Activated naive CD4-positive, alpha-beta T cell treated with anti-CD3 and anti-CD28 coated beads for 36 hours (primary cell): ENCODE measurements around the gene TEP1. TPM values are rescaled to one million over a fixed set of nuclear protein-coding genes. Genes with fewer than 3 reads are reported as not detected.
"Not testable (repeated sequence)": the region's sequence is repeated elsewhere in the genome, so short reads cannot be mapped to it uniquely, and the experiment has no call there.

Experiments
- CTCF ChIA-PET: fragments of 350-600 bp; sonication (Branson Sonifier 250); formaldehyde crosslinking; loops from one replicate; lab custom pipeline; 2021; ENCODE audit warnings: antibody characterized with exemption; lab: Charles Lee
- DNase-seq: peaks from one replicate; pipeline ENCODE4 v3.0.0-alpha.2; 2020
- H3K27ac Mint-ChIP-seq: one replicate; pipeline ENCODE4 v1.8.0; 2021; ENCODE audit warnings: mild to moderate bottlenecking, mixed read lengths
- H3K27me3 Mint-ChIP-seq: one replicate; pipeline ENCODE4 v1.8.0; 2021; ENCODE audit warnings: low read depth, mixed read lengths
- H3K36me3 Mint-ChIP-seq: one replicate; pipeline ENCODE4 v1.8.0; 2021; ENCODE audit warnings: low read depth, mixed read lengths
- H3K4me1 Mint-ChIP-seq: one replicate; pipeline ENCODE4 v1.8.0; 2021; ENCODE audit warnings: low read depth, mixed read lengths
- H3K4me3 Mint-ChIP-seq: one replicate; pipeline ENCODE4 v1.8.0; 2021; ENCODE audit warnings: mild to moderate bottlenecking, moderate library complexity, mixed read lengths
- H3K9me3 Mint-ChIP-seq: one replicate; pipeline ENCODE4 v1.8.0; 2021; ENCODE audit warnings: mixed read lengths
- intact Hi-C: fragments of 100-400 bp; cut with micrococcal nuclease; formaldehyde crosslinking; loops from one replicate; pipeline ENCODE4 v1.15.1; 2023
- total RNA-seq, 2 experiments: library from RNA; stranded (reverse); gene quantifications; one replicate each; pipeline ENCODE4 v1.2.3, GENCODE V29; 2021

TEP1 gene
- total RNA-seq, result 10 to 100 TPM; 34.3 to 37.0 TPM

DNA sequence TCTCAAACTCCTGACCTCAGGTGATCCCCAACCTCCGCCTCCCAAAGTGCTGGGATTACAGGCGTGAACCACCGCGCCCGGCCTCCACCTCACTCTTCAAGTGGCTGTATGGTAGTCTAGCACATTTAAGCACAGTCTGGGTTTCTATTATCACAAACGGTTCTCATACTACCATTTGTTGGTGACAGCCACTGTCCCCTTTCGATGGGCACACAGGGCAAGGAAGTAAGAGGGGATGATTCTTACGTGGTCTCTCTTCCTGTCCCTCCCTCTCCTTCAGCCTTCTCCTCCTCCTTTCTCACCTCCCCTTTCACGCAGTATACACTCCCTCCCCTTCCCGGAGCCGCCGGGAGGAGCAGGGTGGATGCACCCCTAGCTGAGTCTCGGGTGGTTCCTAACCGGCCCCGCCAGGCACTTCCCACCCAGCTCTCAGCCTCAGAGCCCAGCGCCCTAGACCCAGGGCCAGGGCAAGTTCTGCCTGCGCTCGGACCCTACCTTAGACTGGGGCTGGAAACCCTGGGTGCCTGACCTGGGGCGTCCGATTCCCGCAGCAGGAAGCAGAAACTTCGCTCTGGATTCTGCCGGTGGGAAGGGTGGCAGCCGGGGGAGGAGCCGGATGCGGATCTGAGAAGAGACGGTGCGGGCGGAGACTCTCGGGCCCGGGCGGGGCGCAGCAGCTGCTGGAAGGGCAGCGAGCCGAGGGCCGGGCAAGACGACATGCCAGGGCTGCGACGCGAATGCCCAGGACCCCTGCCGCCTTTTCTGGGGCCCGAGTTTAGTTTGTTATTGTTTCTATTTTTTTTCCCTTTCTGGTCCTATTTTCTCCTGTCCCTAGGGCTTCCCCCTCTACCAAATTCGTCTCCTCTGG, at the start of gene TEP1:
Gene TEP1, minus strand, starts transcription at position 626 of the 868 bp plus-strand sequence. CDS start 5,062 bp downstream, outside the sequence.
- DNase-seq, result peak; percentile 82
- Mint-ChIP-seq H3K36me3 (no peaks in the 10 kb centered on the region), H3K9me3 (no peaks in the 10 kb centered on the region), H3K4me3 (peak within 1 kb of the TSS; percentile 85), H3K4me1 (peaks cover 32% of the 10 kb centered on the region), H3K27ac (peak within 1 kb of the TSS; percentile 89), H3K27me3 (no peaks in the 10 kb centered on the region)
- intact Hi-C loops, result loop anchor here (1.0 kb wide), 9 partner anchors 12 to 270 kb away; partner anchors contain the start of genes APEX1, PARP2 and PIP4P1
- CTCF ChIA-PET, result interaction anchor here (1.0 to 3.3 kb wide), 12 partner anchors 10 to 278 kb away, joined by 3 to 33 read pairs (median 9); partner anchors contain the start of genes APEX1, OSGEP and PARP2

DNA sequence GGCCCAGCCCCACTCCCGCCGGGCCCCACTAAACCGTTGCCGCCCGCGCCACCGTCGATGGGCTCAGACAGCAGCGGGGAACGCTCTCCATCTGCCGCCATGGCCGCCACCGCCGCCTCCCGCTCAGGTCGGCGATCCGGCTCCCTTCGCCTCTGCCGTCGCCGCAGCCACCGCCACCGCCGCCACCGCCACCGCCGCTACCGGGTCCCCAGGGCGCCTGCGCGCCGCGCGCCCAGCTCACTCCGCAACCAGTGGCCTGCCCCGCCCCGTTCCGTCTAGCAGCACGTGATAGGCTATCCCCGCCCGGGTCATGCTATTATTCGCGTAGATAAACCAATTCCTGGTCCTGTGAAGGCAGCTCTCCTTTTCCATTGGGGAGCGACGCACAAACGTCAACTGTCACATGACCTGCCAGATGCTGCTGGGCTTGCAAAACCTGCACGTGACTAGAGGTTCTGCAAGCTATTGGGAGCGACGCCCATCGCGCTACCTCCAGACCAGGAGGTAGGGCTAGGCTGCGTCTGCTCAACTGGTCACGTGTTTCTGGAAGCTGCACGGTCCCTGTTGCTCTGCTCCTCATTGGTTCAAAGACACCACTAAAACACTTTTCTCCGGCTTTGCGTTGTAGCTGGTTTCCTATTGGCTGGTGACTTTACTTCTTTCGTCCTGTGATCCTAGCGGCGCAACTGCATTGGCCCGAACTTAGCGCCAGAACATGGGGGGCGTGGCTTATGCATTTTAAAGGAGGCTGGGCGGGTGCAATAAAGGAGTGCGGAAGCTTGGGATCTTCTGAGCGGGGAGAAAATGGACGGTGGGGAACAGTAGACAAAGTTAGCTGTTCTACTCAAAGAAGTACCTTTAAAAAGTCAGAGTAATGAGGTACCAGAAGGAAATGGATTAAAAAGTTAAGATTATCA, 48.2 kb upstream of the TEP1 start, which contains the start of gene PIP4P1:
Gene PIP4P1, minus strand, starts transcription at position 210 of the 917 bp plus-strand sequence. Its CDS starts 109 bp downstream, at position 101.
- peak within 1 kb of the TSS; percentile 96 for H3K27ac Mint-ChIP-seq
- CTCF ChIA-PET, result interaction anchor here (0.6 to 3.2 kb wide), 6 partner anchors 8 to 405 kb away, joined by 3 to 16 read pairs (median 4); partner anchors contain the start of genes CCNB1IP1 and PARP2
- peaks cover 29% of the 10 kb centered on the region for H3K36me3 Mint-ChIP-seq
- peak; percentile 99 for DNase-seq
- H3K27me3 Mint-ChIP-seq, result no peaks in the 10 kb centered on the region
- intact Hi-C loops, result loop anchor here (1.0 to 10.0 kb wide), 9 partner anchors 8 to 806 kb away; partner anchors contain the start of genes HNRNPC, PARP2, PNP and TEP1
- no peaks in the 10 kb centered on the region for H3K9me3 Mint-ChIP-seq
- peak within 1 kb of the TSS; percentile 92 for H3K4me3 Mint-ChIP-seq
- H3K4me1 Mint-ChIP-seq, result peaks cover 29% of the 10 kb centered on the region

DNA sequence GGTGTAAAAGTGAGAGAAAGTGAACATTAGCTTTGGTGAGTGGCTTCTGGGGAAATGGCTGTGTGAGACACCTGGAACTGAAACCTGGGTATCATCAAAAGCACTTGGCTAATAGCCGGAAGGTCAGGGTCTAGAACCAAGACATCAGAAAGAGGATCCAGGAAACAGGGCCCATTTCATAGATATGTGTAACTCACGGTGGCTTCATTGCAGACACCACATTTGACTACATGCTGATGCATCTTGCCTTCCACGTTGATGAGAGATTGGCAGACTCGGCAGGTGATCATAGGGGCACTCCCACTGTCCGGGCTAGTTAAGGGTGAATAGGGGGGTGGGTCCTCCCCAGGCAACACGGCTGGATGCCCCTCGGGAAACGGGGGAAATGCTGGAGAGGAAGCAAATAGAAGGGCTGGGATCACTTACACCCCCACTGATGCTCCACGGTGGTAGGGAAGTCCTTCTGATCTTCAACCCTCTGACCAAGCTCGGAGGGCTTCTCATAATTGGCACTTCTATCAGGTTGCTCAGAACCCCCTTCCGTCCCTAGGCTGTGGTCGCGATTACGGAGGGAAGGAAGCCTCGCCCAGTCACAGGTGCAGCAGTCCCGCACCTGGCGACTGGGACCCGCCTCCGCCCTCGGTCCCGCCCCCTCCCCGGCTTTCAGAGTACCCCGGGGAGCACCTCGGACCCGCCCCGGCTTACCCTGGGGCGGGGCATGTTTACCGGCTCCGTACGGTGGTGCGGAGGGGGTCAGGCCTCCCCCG, 47.3 kb upstream of the TEP1 start:
- DNase-seq, result peak; percentile 58
- H3K9me3 Mint-ChIP-seq, result no peaks in the 10 kb centered on the region
- H3K4me3 Mint-ChIP-seq, result peak overlapping the region; percentile 92
- intact Hi-C loops, result loop anchor here (1.0 to 10.0 kb wide), 9 partner anchors 9 to 807 kb away; partner anchors contain the start of genes HNRNPC, PARP2, PNP and TEP1
- CTCF ChIA-PET, result interaction anchor here (0.6 to 3.2 kb wide), 5 partner anchors 46 to 405 kb away, joined by 4 to 16 read pairs (median 4); partner anchors contain the start of genes CCNB1IP1 and PARP2
- no peaks in the 10 kb centered on the region for H3K27me3 Mint-ChIP-seq
- peak overlapping the region; percentile 93 for H3K27ac Mint-ChIP-seq
- peaks cover 29% of the 10 kb centered on the region for H3K36me3 Mint-ChIP-seq
- H3K4me1 Mint-ChIP-seq, result peaks cover 29% of the 10 kb centered on the region

DNA sequence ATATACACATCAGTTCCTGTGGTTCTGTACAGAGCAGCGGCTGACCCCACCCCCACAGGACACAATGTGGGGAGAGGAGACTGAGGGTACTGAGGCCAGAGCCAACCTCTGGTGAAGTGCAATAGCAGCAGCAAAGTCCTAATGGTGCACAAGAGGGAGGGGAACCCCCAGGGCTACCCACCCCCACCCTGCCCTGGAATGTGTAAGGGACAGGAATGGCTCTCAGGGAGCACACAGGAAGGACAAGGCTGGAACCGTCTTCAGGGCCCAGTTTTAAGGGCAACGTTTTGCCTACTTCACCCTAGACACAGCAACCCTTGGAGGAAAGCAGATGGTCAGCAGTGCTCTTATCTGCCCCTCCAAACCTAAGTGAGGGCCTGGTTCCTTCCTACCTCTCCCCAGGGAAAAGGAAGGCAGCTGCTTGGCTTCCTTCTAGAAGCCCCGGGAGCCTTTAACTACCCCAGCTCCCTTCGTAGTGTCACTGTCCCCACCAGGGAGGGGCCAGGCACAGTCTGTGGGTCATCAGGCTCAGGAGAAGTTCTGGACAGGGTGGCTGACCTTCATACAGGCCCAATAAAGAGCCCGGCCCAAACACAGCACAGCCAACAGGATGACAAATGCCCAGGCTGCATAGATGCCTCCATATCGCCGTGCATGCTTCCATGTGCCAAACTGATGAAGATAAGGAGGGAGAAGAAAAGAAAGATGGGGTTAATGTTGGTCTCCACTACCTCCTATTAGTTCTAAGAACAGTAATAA, 44.9 kb upstream of the TEP1 start:
- Mint-ChIP-seq H3K9me3 (no peaks in the 10 kb centered on the region), H3K36me3 (peaks cover 29% of the 10 kb centered on the region), H3K27ac (peak overlapping the region; percentile 47), H3K4me1 (peaks cover 29% of the 10 kb centered on the region), H3K4me3 (no peak overlapping the region), H3K27me3 (no peaks in the 10 kb centered on the region)
- intact Hi-C loops, result no loop called here
- DNase-seq, result no peak
- CTCF ChIA-PET, result no interaction called here

DNA sequence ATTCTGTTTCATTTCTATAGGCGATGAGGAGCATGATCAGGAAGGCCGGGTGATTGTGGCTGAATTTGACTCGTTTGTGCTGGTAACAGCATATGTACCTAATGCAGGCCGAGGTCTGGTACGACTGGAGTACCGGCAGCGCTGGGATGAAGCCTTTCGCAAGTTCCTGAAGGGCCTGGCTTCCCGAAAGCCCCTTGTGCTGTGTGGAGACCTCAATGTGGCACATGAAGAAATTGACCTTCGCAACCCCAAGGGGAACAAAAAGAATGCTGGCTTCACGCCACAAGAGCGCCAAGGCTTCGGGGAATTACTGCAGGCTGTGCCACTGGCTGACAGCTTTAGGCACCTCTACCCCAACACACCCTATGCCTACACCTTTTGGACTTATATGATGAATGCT, 43.7 kb upstream of the TEP1 start:
- peaks cover 35% of the 10 kb centered on the region for H3K4me1 Mint-ChIP-seq
- intact Hi-C loops, result no loop called here
- no peak overlapping the region for H3K4me3 Mint-ChIP-seq
- H3K36me3 Mint-ChIP-seq, result peaks cover 38% of the 10 kb centered on the region
- H3K27me3 Mint-ChIP-seq, result no peaks in the 10 kb centered on the region
- CTCF ChIA-PET, result interaction anchor here (4.6 kb wide), 1 partner anchor 42 kb away, joined by 33 read pairs; the partner anchor contains the start of gene TEP1
- DNase-seq, result no peak
- H3K27ac Mint-ChIP-seq, result no peak overlapping the region
- H3K9me3 Mint-ChIP-seq, result no peaks in the 10 kb centered on the region

DNA sequence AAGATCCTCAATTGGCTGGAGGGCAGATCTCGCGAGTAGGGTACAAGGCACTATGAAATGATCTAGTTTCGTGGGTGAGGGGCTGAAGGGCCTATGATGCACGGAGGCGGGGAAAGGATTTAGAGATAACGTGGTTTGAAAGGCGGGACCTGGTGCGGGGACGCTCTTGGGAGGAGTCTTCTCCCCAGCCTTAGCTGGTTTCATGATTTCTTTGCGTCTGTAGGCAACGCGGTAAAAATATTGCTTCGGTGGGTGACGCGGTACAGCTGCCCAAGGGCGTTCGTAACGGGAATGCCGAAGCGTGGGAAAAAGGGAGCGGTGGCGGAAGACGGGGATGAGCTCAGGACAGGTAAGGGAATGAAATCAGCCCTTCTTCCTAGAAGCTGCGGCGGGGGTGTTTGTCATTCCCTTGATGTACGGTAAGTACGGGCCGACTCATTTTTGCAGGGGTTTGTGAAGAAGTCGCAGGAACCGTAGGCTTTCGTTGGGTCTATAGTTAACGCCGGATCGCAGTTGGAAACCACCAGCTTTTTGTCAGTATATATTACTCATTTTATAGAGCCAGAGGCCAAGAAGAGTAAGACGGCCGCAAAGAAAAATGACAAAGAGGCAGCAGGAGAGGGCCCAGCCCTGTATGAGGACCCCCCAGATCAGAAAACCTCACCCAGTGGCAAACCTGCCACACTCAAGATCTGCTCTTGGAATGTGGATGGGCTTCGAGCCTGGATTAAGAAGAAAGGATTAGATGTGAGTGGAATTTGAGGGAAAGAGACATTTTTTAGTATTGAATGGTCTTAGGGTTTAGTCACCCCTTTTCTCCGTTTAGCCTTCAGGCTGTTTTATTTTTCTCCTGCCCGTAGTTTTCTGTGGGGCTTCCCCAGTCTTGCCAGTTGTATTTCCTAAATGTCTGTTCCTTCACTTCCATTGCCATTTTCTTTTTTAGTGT, 42.3 kb upstream of the TEP1 start:
- no peak overlapping the region for H3K27ac Mint-ChIP-seq
- DNase-seq, result peak; percentile 63
- intact Hi-C loops, result loop anchor here (1.0 kb wide), 11 partner anchors 14 to 227 kb away; partner anchors contain the start of genes CCNB1IP1, PARP2 and TEP1
- CTCF ChIA-PET, result interaction anchor here (0.7 to 4.6 kb wide), 11 partner anchors 14 to 226 kb away, joined by 3 to 33 read pairs (median 4); partner anchors contain the start of genes PARP2, PNP and TEP1
- no peak overlapping the region for H3K4me3 Mint-ChIP-seq
- no peaks in the 10 kb centered on the region for H3K27me3 Mint-ChIP-seq
- H3K4me1 Mint-ChIP-seq, result peaks cover 36% of the 10 kb centered on the region
- H3K9me3 Mint-ChIP-seq, result no peaks in the 10 kb centered on the region
- H3K36me3 Mint-ChIP-seq, result peaks cover 42% of the 10 kb centered on the region

DNA sequence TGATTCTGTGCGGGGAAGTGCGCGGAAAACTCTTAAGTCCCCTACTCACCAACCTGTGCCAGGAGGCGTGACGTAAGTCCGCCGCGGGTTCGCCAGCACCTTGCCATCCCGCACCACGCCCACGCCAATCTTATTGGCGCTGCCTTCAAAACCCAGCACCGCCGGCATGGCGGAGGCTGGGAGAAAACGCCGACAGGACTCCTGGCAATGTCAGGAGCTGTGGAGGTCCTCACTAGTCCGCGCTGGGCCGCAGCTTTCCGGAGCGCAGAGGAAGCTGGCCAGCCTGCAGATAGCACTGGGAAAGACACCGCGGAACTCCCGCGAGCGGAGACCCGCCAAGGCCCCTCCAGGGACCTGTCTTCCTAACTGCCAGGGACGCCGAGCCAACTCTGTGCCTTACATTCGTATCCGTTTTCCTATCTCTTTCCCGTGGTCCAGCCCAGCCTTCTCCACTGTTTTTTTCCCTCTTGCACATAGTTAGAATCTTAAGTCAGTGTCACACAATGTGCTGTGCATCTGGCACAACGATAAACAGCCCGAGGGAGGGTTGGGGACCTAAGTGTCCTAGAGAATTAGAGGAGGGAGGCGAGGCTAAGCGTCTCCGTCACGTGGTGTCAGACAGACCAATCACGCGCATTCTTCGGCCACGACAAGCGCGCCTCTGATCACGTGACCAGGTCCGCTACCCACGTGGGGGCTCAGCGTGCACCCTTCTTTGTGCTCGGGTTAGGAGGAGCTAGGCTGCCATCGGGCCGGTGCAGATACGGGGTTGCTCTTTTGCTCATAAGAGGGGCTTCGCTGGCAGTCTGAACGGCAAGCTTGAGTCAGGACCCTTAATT, 41.4 kb upstream of the TEP1 start, which contains the start of the genes APEX1 and OSGEP:
Gene APEX1, plus strand, starts transcription at position 711 of the 839 bp plus-strand sequence. CDS start 420 bp downstream, outside the sequence.
Gene OSGEP, minus strand, starts transcription at position 297 of the 839 bp plus-strand sequence. Its CDS starts 129 bp downstream, at position 168.
- peak within 1 kb of the TSS; percentile 52 for H3K4me3 Mint-ChIP-seq
- intact Hi-C loops, result loop anchor here (1.0 kb wide), 11 partner anchors 13 to 228 kb away; partner anchors contain the start of genes CCNB1IP1, PARP2 and TEP1

DNA sequence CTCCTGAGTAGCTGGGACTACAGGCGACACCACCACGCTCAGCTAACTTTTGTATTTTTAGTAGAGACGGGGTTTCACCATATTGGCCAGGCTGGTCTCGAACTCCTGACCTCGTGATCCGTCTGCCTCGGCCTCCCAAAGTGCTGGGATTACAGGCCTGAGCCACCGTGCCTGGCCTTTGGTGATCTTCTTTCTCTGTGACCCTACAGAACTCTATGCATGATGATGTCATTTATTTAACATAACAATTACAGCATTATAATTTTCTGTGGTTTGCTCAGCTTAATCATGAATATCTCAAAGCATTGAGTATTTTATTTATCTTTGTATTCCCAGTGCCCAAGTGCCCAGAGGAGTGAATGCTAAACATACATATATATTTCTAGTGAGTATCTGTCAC, 39.5 kb upstream of the TEP1 start:
- peak overlapping the region; percentile 36 for H3K4me3 Mint-ChIP-seq
- intact Hi-C loops, H3K27ac Mint-ChIP-seq, H3K9me3 Mint-ChIP-seq, DNase-seq, H3K27me3 Mint-ChIP-seq: not testable (repeated sequence)
- H3K36me3 Mint-ChIP-seq, result peaks cover 45% of the 10 kb centered on the region
- H3K4me1 Mint-ChIP-seq, result peaks cover 18% of the 10 kb centered on the region
- CTCF ChIA-PET, result interaction anchor here (1.0 to 4.6 kb wide), 3 partner anchors 9 to 38 kb away, joined by 3 to 33 read pairs (median 3); partner anchors contain the start of genes PIP4P1 and TEP1

More for the DNA sequence above, 41.4 kb upstream of the TEP1 start, which contains the start of the genes APEX1 and OSGEP:
- peaks cover 40% of the 10 kb centered on the region for H3K36me3 Mint-ChIP-seq
- H3K9me3 Mint-ChIP-seq, result no peaks in the 10 kb centered on the region
- H3K27ac Mint-ChIP-seq, result no peak within 1 kb of the TSS
- DNase-seq, result peak; percentile 99
- H3K27me3 Mint-ChIP-seq, result no peaks in the 10 kb centered on the region
- CTCF ChIA-PET, result interaction anchor here (0.6 to 4.6 kb wide), 10 partner anchors 15 to 417 kb away, joined by 3 to 33 read pairs (median 4); partner anchors contain the start of genes PARP2, PNP and TEP1
- peaks cover 31% of the 10 kb centered on the region for H3K4me1 Mint-ChIP-seq

DNA sequence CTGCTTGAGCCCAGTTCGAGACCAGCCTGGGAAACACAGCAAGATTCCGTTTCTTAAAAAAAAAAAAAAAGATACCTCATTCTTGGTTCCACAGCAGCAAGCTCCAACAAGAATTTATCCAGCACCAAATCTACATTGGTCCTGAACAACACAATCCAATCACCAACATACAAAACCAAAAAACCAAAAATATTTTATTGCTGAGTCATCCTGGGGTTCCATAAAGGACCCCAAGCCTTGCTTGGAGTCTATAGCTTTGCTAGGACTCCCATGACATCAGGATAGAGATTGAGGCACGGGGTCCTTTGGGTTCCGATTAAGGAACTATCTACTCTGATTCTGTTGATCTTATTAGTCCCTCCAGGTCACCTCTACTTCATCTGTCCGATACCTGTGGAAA, 33.6 kb upstream of the TEP1 start:
- no peaks in the 10 kb centered on the region for H3K27me3 Mint-ChIP-seq
- intact Hi-C loops, result no loop called here
- DNase-seq, result no peak
- CTCF ChIA-PET, result interaction anchor here (1.2 kb wide), 1 partner anchor 153 kb away, joined by 3 read pairs; no protein-coding TSS in a partner anchor
- H3K27ac Mint-ChIP-seq, result peak overlapping the region; percentile 64
- peaks cover 42% of the 10 kb centered on the region for H3K36me3 Mint-ChIP-seq
- no peaks in the 10 kb centered on the region for H3K9me3 Mint-ChIP-seq
- H3K4me3 Mint-ChIP-seq, result no peak overlapping the region
- peaks cover 9% of the 10 kb centered on the region for H3K4me1 Mint-ChIP-seq
